ENCODE measurements around the gene CORO1C. TPM values are rescaled to one million over a fixed set of nuclear protein-coding genes. Genes with fewer than 3 reads are reported as not detected.

CORO1C gene
- polyA plus RNA-seq, 1 donor from 2014 or later: 123 TPM

- H3K9me2 ChIP-seq (ENCODE audit: insufficient read depth, low read length): no peaks in the 10 kb centered on the region
- no peaks in the 10 kb centered on the region for H3K9me3 ChIP-seq (ENCODE audit: low read length)
- H3K36me3 ChIP-seq (ENCODE audit: insufficient read depth, low read length): no peaks in the 10 kb centered on the region
- H4K20me1 ChIP-seq (ENCODE audit: insufficient read depth): no peaks in the 10 kb centered on the region
- no peak overlapping the region for H2AFZ ChIP-seq (ENCODE audit: low read depth, low read length)
- TF ChIP-seq MXI1 (conservative IDR thresholded peaks at IDR 0.05; ENCODE audit: poor library complexity, severe bottlenecking) (no peak), RAD21 (conservative IDR thresholded peaks at IDR 0.05) (no peak)
- no peaks in the 10 kb centered on the region for H3F3A ChIP-seq (ENCODE audit: insufficient read depth, low read length, poor library complexity, severe bottlenecking)
- no peak overlapping the region for H3K27ac ChIP-seq (ENCODE audit: low read length)
- no peak overlapping the region for H3K9ac ChIP-seq (ENCODE audit: low read length)
- no peaks in the 10 kb centered on the region for H3K79me2 ChIP-seq (replicated peaks; ENCODE audit: insufficient read depth, low read length)
- no peak overlapping the region for H3K4me3 ChIP-seq (ENCODE audit: low read length)
- no peak overlapping the region for H3K4me2 ChIP-seq (ENCODE audit: low read length)
- H3K27me3 ChIP-seq (ENCODE audit: insufficient read depth, low read depth, low read length): no peaks in the 10 kb centered on the region
Observed at GRCh38 chr12:108614041-108614440, 117.3 kb downstream of the CORO1C start.

- Histone ChIP-seq H4K20me1 (ENCODE audit: insufficient read depth) (no peaks in the 10 kb centered on the region), H2AFZ (ENCODE audit: low read depth, low read length) (no peak overlapping the region), H3K27me3 (ENCODE audit: insufficient read depth, low read depth, low read length) (no peaks in the 10 kb centered on the region), H3K36me3 (ENCODE audit: insufficient read depth, low read length) (no peaks in the 10 kb centered on the region), H3K9me2 (ENCODE audit: insufficient read depth, low read length) (no peaks in the 10 kb centered on the region), H3K9ac (ENCODE audit: low read length) (no peak overlapping the region), H3K79me2 (replicated peaks; ENCODE audit: insufficient read depth, low read length) (no peaks in the 10 kb centered on the region), H3F3A (ENCODE audit: insufficient read depth, low read length, poor library complexity, severe bottlenecking) (no peaks in the 10 kb centered on the region), H3K4me2 (ENCODE audit: low read length) (no peak overlapping the region), H3K9me3 (ENCODE audit: low read length) (no peaks in the 10 kb centered on the region), H3K4me3 (ENCODE audit: low read length) (no peak overlapping the region), H3K27ac (ENCODE audit: low read length) (no peak overlapping the region)
- no peak for TF ChIP-seq POLR2AphosphoS5 (IDR thresholded peaks at IDR 0.05)
- TF ChIP-seq REST (IDR thresholded peaks at IDR 0.05; ENCODE audit: borderline replicate concordance): no peak
- no peak for TF ChIP-seq TAF1 (IDR thresholded peaks at IDR 0.05; ENCODE audit: low read depth)
- TF ChIP-seq EP300 (conservative IDR thresholded peaks at IDR 0.05; ENCODE audit: poor library complexity, severe bottlenecking): no peak
- TF ChIP-seq EZH2 (IDR thresholded peaks at IDR 0.05; ENCODE audit: borderline replicate concordance, insufficient read depth, low read length, poor library complexity, severe bottlenecking): no peak
- TF ChIP-seq SMC3 (conservative IDR thresholded peaks at IDR 0.05; ENCODE audit: poor library complexity): no peak
Observed at GRCh38 chr12:108613548-108613947, 117.8 kb downstream of the CORO1C start.

GRCh38 chr12:108612788-108613282 lies 118.5 kb downstream of the CORO1C start:
- Histone ChIP-seq H3K4me2 (ENCODE audit: low read length) (no peak overlapping the region), H3K4me3 (ENCODE audit: low read length) (no peak overlapping the region), H3K27ac (ENCODE audit: low read length) (no peak overlapping the region)

More at GRCh38 chr12:108612788-108613282, 118.5 kb downstream of the CORO1C start:
- H3K79me2 ChIP-seq (replicated peaks; ENCODE audit: insufficient read depth, low read length): no peaks in the 10 kb centered on the region
- no peaks in the 10 kb centered on the region for H4K20me1 ChIP-seq (ENCODE audit: insufficient read depth)
- H3K27me3 ChIP-seq (ENCODE audit: insufficient read depth, low read depth, low read length): no peaks in the 10 kb centered on the region
- no peak overlapping the region for H2AFZ ChIP-seq (ENCODE audit: low read depth, low read length)
- no peaks in the 10 kb centered on the region for H3K9me2 ChIP-seq (ENCODE audit: insufficient read depth, low read length)
- no peaks in the 10 kb centered on the region for H3K9me3 ChIP-seq (ENCODE audit: low read length)
- TF ChIP-seq RAD21 (conservative IDR thresholded peaks at IDR 0.05) (no peak), EP300 (conservative IDR thresholded peaks at IDR 0.05; ENCODE audit: poor library complexity, severe bottlenecking) (no peak), MXI1 (conservative IDR thresholded peaks at IDR 0.05; ENCODE audit: poor library complexity, severe bottlenecking) (no peak), EZH2 (IDR thresholded peaks at IDR 0.05; ENCODE audit: borderline replicate concordance, insufficient read depth, low read length, poor library complexity, severe bottlenecking) (no peak)
- no peaks in the 10 kb centered on the region for H3K36me3 ChIP-seq (ENCODE audit: insufficient read depth, low read length)
- H3F3A ChIP-seq (ENCODE audit: insufficient read depth, low read length, poor library complexity, severe bottlenecking): no peaks in the 10 kb centered on the region
- H3K9ac ChIP-seq (ENCODE audit: low read length): no peak overlapping the region
